ENCODE results near the gene NUDT8.

DNA sequence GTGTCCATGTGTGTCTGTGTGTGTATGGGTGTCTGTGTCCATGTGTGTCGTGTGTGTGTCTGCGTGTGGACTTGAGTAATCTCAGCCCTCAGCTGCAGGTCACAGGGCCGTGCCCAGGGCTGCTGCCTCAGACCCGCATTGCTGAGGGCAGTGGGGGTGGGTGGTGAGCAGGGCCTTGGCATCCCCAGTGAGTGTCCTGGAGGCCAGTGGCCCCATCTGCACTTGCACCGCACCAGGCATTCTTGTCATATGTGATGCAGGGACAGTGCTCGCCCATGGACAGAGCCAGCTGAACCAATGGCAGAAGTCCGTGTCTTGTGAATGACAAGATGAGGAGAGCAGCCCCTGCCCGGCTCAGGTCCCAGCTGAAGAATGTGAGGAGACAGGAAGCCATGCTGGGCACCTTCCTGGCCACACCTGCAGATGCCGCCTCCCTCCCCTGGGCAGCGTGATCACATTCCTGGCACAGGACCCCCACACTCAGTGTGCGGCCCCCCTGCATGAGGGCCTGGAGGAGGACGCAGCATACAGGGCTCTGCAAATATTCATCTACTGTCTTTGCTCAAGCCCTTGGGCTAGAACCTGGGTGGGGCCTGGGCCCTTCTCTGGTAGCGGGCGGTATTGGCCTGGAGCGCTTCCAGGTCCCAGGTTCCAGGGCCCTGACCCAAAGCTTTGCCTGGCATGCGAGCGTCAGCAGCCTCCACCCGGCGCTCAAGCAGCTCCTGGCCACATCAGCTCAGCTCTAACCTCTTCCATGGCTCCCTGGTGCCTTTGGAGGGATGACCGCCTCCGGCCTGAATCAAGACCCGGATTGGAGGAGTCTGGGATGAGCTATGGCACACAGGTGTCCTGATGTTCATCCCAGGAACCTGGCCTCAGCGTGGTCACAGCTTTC, 40.8 kb upstream of the NUDT8 start:
- TF ChIP-seq, protein P1, sequence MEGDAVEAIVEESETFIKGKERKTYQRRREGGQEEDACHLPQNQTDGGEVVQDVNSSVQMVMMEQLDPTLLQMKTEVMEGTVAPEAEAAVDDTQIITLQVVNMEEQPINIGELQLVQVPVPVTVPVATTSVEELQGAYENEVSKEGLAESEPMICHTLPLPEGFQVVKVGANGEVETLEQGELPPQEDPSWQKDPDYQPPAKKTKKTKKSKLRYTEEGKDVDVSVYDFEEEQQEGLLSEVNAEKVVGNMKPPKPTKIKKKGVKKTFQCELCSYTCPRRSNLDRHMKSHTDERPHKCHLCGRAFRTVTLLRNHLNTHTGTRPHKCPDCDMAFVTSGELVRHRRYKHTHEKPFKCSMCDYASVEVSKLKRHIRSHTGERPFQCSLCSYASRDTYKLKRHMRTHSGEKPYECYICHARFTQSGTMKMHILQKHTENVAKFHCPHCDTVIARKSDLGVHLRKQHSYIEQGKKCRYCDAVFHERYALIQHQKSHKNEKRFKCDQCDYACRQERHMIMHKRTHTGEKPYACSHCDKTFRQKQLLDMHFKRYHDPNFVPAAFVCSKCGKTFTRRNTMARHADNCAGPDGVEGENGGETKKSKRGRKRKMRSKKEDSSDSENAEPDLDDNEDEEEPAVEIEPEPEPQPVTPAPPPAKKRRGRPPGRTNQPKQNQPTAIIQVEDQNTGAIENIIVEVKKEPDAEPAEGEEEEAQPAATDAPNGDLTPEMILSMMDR (IDR thresholded peaks at IDR 0.05) = no peak
- TF ChIP-seq POLR2A (IDR thresholded peaks at IDR 0.05) (no peak), EP300 (IDR thresholded peaks at IDR 0.05) (no peak)
